ENCODE data around the gene CLCN7.

GRCh38 chr16:1398351-1398750, 76.5 kb downstream of the CLCN7 start:
- no peak for TF ChIP-seq CTCF (IDR thresholded peaks at IDR 0.05 in 4 of 5, conservative IDR thresholded peaks at IDR 0.05 in 1 of 5)
- no peak for TF ChIP-seq POLR2A (IDR thresholded peaks at IDR 0.05)
